Measurements from ENCODE around the gene GOLGA8B. TPM values are rescaled to one million over a fixed set of nuclear protein-coding genes. Genes with fewer than 3 reads are reported as not detected.
"Not testable (repeated sequence)": the region's sequence is repeated elsewhere in the genome, so short reads cannot be mapped to it uniquely, and the experiment has no call there.

GOLGA8B gene
- polyA plus RNA-seq, 1 donor (not counting 4 experiments of a cell fraction or from before 2014, with no cell fraction given) = 49.5 TPM

DNA sequence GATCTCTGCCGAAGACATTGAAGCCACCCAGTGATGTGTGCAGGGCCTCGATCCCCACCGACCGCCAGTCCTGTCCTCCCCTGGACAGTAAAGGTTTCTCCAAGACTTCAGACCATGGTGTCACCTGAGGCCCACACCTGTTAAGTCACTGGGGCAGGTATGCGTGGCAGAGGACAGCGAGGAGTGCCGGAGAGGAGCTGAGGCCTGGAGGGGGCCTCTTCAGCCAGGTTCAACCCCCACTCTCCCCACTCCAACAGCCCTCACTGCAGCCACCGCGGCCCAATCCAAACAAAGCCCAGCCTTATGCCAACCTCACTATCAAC is 2.4 kb downstream of the GOLGA8B start:
- dilution Hi-C loops (cut with MboI; ENCODE audit: extremely low pct_ligation_motif_present, low sequenced_read_pairs) = no loop called here
- no peak for FAIRE-seq
- Histone ChIP-seq H2AFZ (ENCODE audit: control insufficient read depth, low read length) (no peak overlapping the region), H3K27me3 (ENCODE audit: control insufficient read depth, extremely low read depth, insufficient read depth, low read length) (no peaks in the 10 kb centered on the region), H3K79me2 (ENCODE audit: control insufficient read depth, insufficient read depth, low read length) (peaks cover 59% of the 10 kb centered on the region), H3K4me1 (ENCODE audit: control insufficient read depth, extremely low read depth, insufficient read depth, low read length) (no peaks in the 10 kb centered on the region), H3K4me2 (ENCODE audit: control insufficient read depth, extremely low read depth, insufficient read depth, low read depth, low read length) (no peak overlapping the region), H3K9ac (ENCODE audit: control insufficient read depth, extremely low read depth, insufficient read depth, low read length) (no peak overlapping the region), H3K27ac (ENCODE audit: control insufficient read depth, insufficient read depth, low read length) (no peak overlapping the region), H3K9me1 (ENCODE audit: control insufficient read depth, extremely low read depth, insufficient read depth, low read length) (no peaks in the 10 kb centered on the region), H3K4me3 (ENCODE audit: control insufficient read depth in 2 of 3, extremely low read depth in 1 of 3, insufficient read depth in 2 of 3, low read depth in 1 of 3, low read length in 3 of 3) (no peak overlapping the region), H4K20me1 (ENCODE audit: control insufficient read depth, extremely low read depth, insufficient read depth, low read length) (no peaks in the 10 kb centered on the region), H3K36me3 (ENCODE audit: control insufficient read depth in 2 of 2, extremely low read depth in 1 of 2, insufficient read depth in 2 of 2, low read length in 2 of 2) (no peaks in the 10 kb centered on the region), H3K9me3 (ENCODE audit: control insufficient read depth, low read depth, low read length) (no peaks in the 10 kb centered on the region)
- no peak for DNase-seq (ENCODE audit: low read depth, low spot score)
- TF ChIP-seq, protein P1, sequence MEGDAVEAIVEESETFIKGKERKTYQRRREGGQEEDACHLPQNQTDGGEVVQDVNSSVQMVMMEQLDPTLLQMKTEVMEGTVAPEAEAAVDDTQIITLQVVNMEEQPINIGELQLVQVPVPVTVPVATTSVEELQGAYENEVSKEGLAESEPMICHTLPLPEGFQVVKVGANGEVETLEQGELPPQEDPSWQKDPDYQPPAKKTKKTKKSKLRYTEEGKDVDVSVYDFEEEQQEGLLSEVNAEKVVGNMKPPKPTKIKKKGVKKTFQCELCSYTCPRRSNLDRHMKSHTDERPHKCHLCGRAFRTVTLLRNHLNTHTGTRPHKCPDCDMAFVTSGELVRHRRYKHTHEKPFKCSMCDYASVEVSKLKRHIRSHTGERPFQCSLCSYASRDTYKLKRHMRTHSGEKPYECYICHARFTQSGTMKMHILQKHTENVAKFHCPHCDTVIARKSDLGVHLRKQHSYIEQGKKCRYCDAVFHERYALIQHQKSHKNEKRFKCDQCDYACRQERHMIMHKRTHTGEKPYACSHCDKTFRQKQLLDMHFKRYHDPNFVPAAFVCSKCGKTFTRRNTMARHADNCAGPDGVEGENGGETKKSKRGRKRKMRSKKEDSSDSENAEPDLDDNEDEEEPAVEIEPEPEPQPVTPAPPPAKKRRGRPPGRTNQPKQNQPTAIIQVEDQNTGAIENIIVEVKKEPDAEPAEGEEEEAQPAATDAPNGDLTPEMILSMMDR (optimal IDR thresholded peaks at IDR 0.05 in 1 of 3, IDR thresholded peaks at IDR 0.05 in 1 of 3, conservative IDR thresholded peaks at IDR 0.05 in 1 of 3; ENCODE audit: extremely low read depth in 1 of 3, insufficient read depth in 2 of 3, low read length in 3 of 3) = no peak
- no peak for TF ChIP-seq EZH2 (IDR thresholded peaks at IDR 0.05; ENCODE audit: low read length)

DNA sequence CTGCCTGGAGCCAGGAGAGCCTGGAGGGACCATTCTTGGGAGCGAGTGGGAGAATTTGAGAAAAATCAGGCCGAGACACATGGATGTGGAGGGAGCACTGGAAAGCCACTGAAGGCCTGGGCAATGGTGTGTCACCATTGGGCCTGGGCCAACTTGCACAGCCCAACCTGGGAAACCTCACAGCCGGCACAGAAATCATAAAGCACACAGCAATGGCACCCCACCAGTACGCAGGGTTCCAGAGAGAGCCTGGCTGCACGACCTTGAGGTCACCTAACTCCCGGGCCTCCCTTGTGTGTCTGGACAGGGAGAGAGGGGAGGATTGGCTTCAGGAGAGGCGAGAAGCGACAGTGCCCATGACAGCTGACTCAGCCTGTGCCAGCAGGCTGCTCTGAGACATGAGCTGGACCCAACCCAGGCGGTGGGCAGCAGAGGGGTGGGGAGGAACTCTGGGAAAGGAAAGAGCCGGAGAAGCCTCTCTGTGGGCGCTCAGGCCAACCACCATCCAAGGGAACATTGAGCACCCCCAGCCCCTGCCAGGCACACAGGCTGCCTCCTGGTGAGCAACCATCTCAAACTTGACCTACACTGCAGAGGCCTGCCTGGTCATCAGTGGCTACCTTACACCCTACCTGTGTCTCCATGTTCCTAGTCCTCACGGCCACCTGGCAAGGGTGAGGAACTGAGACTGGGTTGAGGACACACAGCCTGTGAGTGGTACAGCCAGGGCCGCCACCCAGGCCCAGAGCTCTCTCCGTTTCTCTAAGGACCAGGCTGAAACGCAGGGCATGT is 3.0 kb downstream of the GOLGA8B start:
- peaks cover 64% of the 10 kb centered on the region for H3K79me2 ChIP-seq (ENCODE audit: control insufficient read depth, insufficient read depth, low read length)
- FAIRE-seq; DNase-seq (ENCODE audit: low read depth, low spot score); H3K9me3 ChIP-seq (ENCODE audit: control insufficient read depth, low read depth, low read length); H4K20me1 ChIP-seq (ENCODE audit: control insufficient read depth, extremely low read depth, insufficient read depth, low read length); H3K9ac ChIP-seq (ENCODE audit: control insufficient read depth, extremely low read depth, insufficient read depth, low read length); dilution Hi-C loops (cut with MboI; ENCODE audit: extremely low pct_ligation_motif_present, low sequenced_read_pairs); H3K27me3 ChIP-seq (ENCODE audit: control insufficient read depth, extremely low read depth, insufficient read depth, low read length); H3K4me3 ChIP-seq (ENCODE audit: control insufficient read depth in 2 of 3, extremely low read depth in 1 of 3, insufficient read depth in 2 of 3, low read depth in 1 of 3, low read length in 3 of 3); H3K4me2 ChIP-seq (ENCODE audit: control insufficient read depth, extremely low read depth, insufficient read depth, low read depth, low read length); H3K36me3 ChIP-seq (ENCODE audit: control insufficient read depth in 2 of 2, extremely low read depth in 1 of 2, insufficient read depth in 2 of 2, low read length in 2 of 2); H2AFZ ChIP-seq (ENCODE audit: control insufficient read depth, low read length); H3K4me1 ChIP-seq (ENCODE audit: control insufficient read depth, extremely low read depth, insufficient read depth, low read length); H3K27ac ChIP-seq (ENCODE audit: control insufficient read depth, insufficient read depth, low read length); H3K9me1 ChIP-seq (ENCODE audit: control insufficient read depth, extremely low read depth, insufficient read depth, low read length): not testable (repeated sequence)

DNA sequence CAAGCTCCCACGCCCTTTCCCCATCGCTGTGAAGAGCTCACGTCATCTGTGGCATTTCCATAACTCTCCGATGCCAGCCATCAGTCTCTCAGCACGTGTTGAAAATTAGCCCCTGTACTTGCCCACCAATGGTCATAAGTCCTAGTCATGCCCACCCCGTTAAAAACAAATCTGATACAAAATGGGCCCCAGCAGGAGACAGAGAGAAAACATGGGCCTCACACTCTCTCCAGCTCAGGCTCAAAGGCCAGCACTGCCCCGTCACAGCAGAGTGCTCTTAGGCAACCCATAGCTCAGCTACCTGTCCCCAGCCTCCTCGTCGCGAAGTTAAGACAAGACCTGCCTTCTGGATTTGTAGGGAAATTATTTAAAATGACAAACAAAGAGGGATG is 5.2 kb downstream of the GOLGA8B start:
- DNase-seq (ENCODE audit: low read depth, low spot score) (no peak), FAIRE-seq (no peak)
- no peak for TF ChIP-seq EZH2 (IDR thresholded peaks at IDR 0.05; ENCODE audit: low read length)
- H3K27me3 ChIP-seq (ENCODE audit: control insufficient read depth, extremely low read depth, insufficient read depth, low read length) = no peaks in the 10 kb centered on the region
- no peak overlapping the region for H3K9ac ChIP-seq (ENCODE audit: control insufficient read depth, extremely low read depth, insufficient read depth, low read length)
- peaks cover 69% of the 10 kb centered on the region for H3K79me2 ChIP-seq (ENCODE audit: control insufficient read depth, insufficient read depth, low read length)
- no peaks in the 10 kb centered on the region for H4K20me1 ChIP-seq (ENCODE audit: control insufficient read depth, extremely low read depth, insufficient read depth, low read length)
- dilution Hi-C loops (cut with MboI; ENCODE audit: extremely low pct_ligation_motif_present, low sequenced_read_pairs) = no loop called here
- no peaks in the 10 kb centered on the region for H3K9me3 ChIP-seq (ENCODE audit: control insufficient read depth, low read depth, low read length)
- H3K9me1 ChIP-seq (ENCODE audit: control insufficient read depth, extremely low read depth, insufficient read depth, low read length) = no peaks in the 10 kb centered on the region
- H2AFZ ChIP-seq (ENCODE audit: control insufficient read depth, low read length) = no peak overlapping the region
- no peaks in the 10 kb centered on the region for H3K4me1 ChIP-seq (ENCODE audit: control insufficient read depth, extremely low read depth, insufficient read depth, low read length)
- no peak overlapping the region for H3K27ac ChIP-seq (ENCODE audit: control insufficient read depth, insufficient read depth, low read length)
- no peak overlapping the region for H3K4me3 ChIP-seq (ENCODE audit: control insufficient read depth in 2 of 3, extremely low read depth in 1 of 3, insufficient read depth in 2 of 3, low read depth in 1 of 3, low read length in 3 of 3)
- no peaks in the 10 kb centered on the region for H3K36me3 ChIP-seq (ENCODE audit: control insufficient read depth in 2 of 2, extremely low read depth in 1 of 2, insufficient read depth in 2 of 2, low read length in 2 of 2)
- no peak overlapping the region for H3K4me2 ChIP-seq (ENCODE audit: control insufficient read depth, extremely low read depth, insufficient read depth, low read depth, low read length)

DNA sequence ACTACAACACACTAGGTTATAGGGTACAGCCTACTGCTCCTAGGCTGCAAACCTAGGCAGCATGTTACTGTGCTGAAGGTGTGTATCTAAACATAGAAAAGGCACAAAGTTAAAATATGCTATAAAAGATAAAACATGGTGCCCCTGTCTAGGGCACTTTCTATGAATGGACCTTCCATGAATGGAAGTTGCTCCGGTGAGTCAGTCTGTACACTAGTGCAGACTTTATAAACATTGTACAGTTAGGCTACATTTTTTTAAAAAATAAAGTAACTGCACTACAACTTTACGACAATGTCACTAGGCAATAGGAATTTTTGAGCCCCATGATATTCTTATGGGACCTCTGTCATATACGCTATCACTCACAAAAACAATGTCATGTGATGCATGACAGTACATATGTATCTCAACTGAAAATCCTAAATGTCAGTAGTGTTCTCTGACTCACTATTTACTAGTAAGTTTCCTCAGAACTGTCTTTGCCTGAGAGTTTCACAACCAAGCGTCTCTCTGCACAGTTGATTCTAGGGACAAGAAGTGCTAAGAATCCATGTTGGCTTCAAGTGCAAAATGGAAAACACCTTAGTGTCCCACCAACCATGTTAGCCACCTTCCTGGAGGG is 5.7 kb downstream of the GOLGA8B start:
- H3K4me2 ChIP-seq (ENCODE audit: control insufficient read depth, extremely low read depth, insufficient read depth, low read depth, low read length); FAIRE-seq; H3K9me3 ChIP-seq (ENCODE audit: control insufficient read depth, low read depth, low read length); dilution Hi-C loops (cut with MboI; ENCODE audit: extremely low pct_ligation_motif_present, low sequenced_read_pairs); H3K4me1 ChIP-seq (ENCODE audit: control insufficient read depth, extremely low read depth, insufficient read depth, low read length); H3K27me3 ChIP-seq (ENCODE audit: control insufficient read depth, extremely low read depth, insufficient read depth, low read length); H3K4me3 ChIP-seq (ENCODE audit: control insufficient read depth in 2 of 3, extremely low read depth in 1 of 3, insufficient read depth in 2 of 3, low read depth in 1 of 3, low read length in 3 of 3); H4K20me1 ChIP-seq (ENCODE audit: control insufficient read depth, extremely low read depth, insufficient read depth, low read length); H3K9me1 ChIP-seq (ENCODE audit: control insufficient read depth, extremely low read depth, insufficient read depth, low read length); H3K9ac ChIP-seq (ENCODE audit: control insufficient read depth, extremely low read depth, insufficient read depth, low read length); H3K27ac ChIP-seq (ENCODE audit: control insufficient read depth, insufficient read depth, low read length); H3K36me3 ChIP-seq (ENCODE audit: control insufficient read depth in 2 of 2, extremely low read depth in 1 of 2, insufficient read depth in 2 of 2, low read length in 2 of 2); DNase-seq (ENCODE audit: low read depth, low spot score); H2AFZ ChIP-seq (ENCODE audit: control insufficient read depth, low read length): not testable (repeated sequence)
- H3K79me2 ChIP-seq (ENCODE audit: control insufficient read depth, insufficient read depth, low read length) = peaks cover 69% of the 10 kb centered on the region
